ENCODE data around the gene ZNF883.

DNA sequence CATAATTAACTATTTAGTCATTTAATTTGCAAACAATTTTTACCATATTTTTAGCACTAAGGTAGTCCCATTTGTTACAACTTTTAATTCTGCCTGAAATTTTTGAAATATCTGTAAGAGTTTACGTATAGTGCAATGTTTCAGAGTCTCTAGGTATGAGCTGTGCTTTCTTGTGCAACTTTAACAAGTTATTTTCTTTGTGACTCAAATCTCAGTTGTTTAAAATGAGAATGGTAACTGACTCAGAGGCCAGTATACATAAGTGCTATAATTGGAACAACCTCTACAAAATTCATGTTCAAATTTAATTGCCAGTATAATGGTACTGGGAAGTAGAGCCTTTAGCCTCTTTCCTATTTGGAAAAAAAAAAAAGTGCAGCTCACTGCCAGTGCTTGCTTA, 14.2 kb upstream of the ZNF883 start:
- TF ChIP-seq, protein P1, sequence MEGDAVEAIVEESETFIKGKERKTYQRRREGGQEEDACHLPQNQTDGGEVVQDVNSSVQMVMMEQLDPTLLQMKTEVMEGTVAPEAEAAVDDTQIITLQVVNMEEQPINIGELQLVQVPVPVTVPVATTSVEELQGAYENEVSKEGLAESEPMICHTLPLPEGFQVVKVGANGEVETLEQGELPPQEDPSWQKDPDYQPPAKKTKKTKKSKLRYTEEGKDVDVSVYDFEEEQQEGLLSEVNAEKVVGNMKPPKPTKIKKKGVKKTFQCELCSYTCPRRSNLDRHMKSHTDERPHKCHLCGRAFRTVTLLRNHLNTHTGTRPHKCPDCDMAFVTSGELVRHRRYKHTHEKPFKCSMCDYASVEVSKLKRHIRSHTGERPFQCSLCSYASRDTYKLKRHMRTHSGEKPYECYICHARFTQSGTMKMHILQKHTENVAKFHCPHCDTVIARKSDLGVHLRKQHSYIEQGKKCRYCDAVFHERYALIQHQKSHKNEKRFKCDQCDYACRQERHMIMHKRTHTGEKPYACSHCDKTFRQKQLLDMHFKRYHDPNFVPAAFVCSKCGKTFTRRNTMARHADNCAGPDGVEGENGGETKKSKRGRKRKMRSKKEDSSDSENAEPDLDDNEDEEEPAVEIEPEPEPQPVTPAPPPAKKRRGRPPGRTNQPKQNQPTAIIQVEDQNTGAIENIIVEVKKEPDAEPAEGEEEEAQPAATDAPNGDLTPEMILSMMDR (IDR thresholded peaks at IDR 0.05; ENCODE audit: insufficient read depth, low read length, poor library complexity, severe bottlenecking): no peak
- TF ChIP-seq EZH2phosphoT487 (conservative IDR thresholded peaks at IDR 0.05; ENCODE audit: low read length): no peak
